NCI-H2171 treated with DMSO at 0.1 percent for 48 hours (cell line): ENCODE data around the gene CRYBG3.

Experiments used
- DNase-seq: peaks from one replicate; lab custom pipeline; 2025; lab: John Stamatoyannopoulos, UW

Gene CRYBG3

GRCh38 chr3:97974996-97975395 lies 153.2 kb downstream of the CRYBG3 start:
- DNase-seq, result no peak

GRCh38 chr3:97975466-97975865 lies 153.7 kb downstream of the CRYBG3 start:
- DNase-seq, result no peak

GRCh38 chr3:97979610-97980009 lies 157.8 kb downstream of the CRYBG3 start:
- peak; percentile 42 for DNase-seq

DNA sequence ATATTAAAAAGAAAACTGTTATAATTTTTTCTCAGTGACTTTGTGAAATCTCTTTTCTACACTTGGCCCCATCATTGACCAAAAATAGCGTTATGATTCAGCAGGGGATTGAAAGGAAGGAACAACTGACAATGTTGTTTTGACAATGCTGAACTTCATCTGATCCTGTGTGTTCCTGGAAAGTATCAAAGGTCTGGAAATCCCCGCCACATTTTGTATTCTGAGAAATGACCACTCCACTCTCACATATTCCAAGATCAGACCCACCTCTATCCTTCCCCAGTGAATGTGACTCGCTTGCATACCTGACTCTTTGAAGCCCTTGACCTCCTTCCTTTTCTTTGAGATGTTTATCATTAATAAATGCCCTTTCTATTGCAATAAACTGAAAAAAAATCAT lies 160.1 kb downstream of the CRYBG3 start:
- DNase-seq, result no peak

GRCh38 chr3:97983933-97984491 lies 162.2 kb downstream of the CRYBG3 start:
- DNase-seq, result peak; percentile 55

DNA sequence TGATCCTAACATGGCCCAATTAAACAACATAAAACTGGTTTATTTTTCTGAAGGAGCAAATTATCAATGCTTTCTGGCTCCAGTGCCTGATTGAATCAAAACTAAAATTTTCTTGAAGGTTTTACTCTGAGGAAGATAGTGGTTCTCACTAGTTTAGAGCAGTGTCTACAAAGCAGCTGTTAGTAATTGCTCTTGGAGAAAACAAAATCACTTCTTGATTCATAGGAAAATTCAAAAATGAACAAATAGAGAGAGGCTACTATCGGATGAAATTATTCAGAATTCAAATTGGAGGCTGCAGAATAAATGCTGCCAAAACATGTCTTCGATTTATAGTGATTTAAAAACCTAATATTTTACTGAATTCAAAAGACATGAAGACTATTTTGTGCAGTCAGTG lies 165.5 kb downstream of the CRYBG3 start:
- DNase-seq, result no peak

DNA sequence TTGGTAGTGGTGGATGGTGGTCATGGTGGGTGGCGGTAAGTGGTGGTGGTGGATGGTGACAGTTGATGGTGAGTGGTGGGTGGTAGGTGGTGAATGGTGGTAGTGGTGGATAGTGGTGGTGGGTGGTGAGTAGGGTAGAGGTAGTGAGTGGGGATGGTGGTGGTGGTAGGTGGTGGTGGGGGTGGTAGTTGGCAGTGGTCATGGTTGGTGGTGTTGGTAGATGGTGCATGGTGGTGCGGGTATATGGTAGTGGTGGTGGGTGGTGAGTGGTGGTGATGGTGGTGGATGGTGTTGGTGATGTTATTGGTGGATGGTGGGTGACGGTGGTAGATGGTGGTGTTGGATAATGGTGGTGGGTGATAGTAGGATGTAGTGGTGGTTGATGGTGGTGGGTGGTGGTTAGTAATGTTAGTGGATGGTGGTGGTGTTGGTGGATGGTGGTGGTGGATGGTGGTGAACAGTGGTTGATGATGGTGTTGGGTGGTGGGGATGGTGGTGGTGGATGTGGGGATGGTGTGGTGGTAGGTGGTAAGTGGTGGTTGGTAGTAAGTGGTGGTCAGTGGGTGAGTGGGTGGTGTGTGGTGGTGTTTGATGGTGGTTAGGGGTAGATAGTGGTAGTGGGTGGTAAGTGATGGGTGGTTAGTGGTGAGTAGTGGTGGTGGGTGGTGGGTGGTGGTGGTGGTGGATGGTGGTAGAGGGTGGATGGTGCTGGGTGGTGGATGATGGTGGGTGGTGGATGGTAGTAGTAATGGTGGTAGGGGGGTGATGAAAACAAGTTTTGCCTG lies 167.2 kb downstream of the CRYBG3 start:
- no peak for DNase-seq

- DNase-seq, result no peak
Measured at GRCh38 chr3:97990624-97991292, 168.9 kb downstream of the CRYBG3 start.

DNA sequence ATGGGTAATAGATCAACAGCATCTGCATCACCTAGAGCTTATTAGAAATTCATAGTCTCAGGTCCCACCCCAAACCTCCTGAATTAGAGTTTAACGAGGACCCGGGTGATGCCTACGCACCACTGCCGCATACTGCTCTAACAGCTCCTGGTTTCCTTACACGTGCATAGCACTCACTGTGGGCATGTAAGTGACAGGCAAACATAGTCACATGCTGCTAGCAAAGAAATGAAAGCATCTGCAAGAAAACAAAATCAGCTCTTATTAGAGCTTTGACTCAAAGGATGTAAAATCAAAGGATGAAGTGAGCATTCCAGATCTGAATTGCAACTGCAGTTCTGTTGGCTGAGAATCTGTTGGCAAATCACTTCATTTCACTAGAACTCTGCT lies 169.5 kb downstream of the CRYBG3 start:
- DNase-seq, result no peak

GRCh38 chr3:97992547-97993173 lies 170.8 kb downstream of the CRYBG3 start:
- no peak for DNase-seq

DNA sequence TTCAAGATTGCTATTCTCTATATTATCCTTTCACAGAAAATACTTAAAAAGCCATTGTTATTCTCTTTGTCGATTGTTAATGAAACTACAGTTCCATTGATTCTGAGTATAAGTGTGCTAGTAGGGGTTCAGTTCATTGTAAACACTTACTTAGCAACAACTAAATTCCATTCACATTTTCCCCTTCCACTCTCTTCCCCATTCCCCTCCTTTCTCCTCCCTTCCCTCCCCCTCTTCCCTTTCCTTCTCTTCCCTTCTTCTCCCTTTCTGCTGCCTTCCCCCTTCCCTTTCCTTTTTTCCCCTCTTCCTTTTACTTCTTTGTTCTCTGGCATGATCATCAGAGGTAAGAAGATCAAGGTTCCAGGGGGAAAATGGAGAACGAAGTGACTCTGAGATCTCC lies 171.7 kb downstream of the CRYBG3 start:
- no peak for DNase-seq

DNA sequence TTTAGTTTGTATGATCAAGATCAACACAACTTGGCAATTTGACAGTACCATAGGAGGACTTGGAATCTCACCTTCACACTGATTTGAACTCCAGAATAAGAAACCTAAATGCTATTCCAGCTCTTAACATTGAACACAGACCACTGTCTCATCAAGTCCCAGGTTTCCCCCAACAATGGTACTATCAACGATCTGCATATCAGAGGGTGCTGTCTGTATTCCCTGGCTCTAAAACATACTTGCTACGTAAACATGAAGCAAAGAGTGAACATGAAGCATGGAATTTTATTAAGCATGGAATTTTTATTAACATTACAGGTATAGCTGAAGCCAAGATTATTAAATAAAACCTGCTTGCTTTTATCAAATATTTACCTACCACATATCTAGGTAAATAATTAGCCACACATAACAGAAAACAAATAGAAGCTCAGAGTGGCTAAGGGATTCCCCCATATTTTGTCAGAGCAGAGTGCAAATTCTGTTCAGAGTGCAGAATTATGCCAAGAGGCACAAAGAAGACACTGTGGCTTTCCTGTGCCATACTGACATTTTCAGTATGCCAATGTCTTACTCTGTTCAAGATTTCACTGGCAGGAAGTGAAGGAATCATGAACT lies 172.6 kb downstream of the CRYBG3 start:
- DNase-seq, result no peak
